Liver (tissue), 9 donors: ENCODE results near the gene CHPF2. TPM values are rescaled to one million over a fixed set of nuclear protein-coding genes. Genes with fewer than 3 reads are reported as not detected.

Experiments used
- DNase-seq: peaks from one replicate; pipeline ENCODE4 v3.0.0-alpha.2; 2017; ENCODE audit warnings: low spot score
- H3K27ac ChIP-seq, 2 donors: one replicate each; pipeline ENCODE4 v1.7.0; 2013; ENCODE audit warnings: inconsistent platforms in 2 of 2, low read length in 2 of 2, control low read depth in 1 of 2, low read depth in 1 of 2, mild to moderate bottlenecking in 1 of 2
- H3K27me3 ChIP-seq, 4 donors: one replicate each; pipeline versions ENCODE4 v1.6.1 to v1.7.0; 2013; ENCODE audit warnings: low read length in 3 of 4, inconsistent platforms in 1 of 4, mild to moderate bottlenecking in 1 of 4, moderate library complexity in 1 of 4; ENCODE audit not compliant: control insufficient read depth in 4 of 4, insufficient read depth in 4 of 4
- H3K36me3 ChIP-seq, 4 donors: one replicate each; pipeline versions ENCODE4 v1.6.1 to v1.7.0; 2013; ENCODE audit warnings: low read length in 3 of 4, mild to moderate bottlenecking in 3 of 4, low read depth in 1 of 4, moderate library complexity in 1 of 4; ENCODE audit not compliant: control insufficient read depth in 4 of 4, insufficient read depth in 3 of 4
- H3K4me1 ChIP-seq, 4 donors: one replicate each; pipeline versions ENCODE4 v1.6.1 to v1.7.0; 2013; ENCODE audit warnings: low read length in 3 of 4, mild to moderate bottlenecking in 3 of 4, moderate library complexity in 1 of 4; ENCODE audit not compliant: control insufficient read depth in 4 of 4, insufficient read depth in 4 of 4
- H3K4me3 ChIP-seq, 3 donors: one replicate each; pipeline versions ENCODE4 v1.6.1 to v1.7.0; 2013; ENCODE audit warnings: low read length in 3 of 3, control low read depth in 1 of 3, low read depth in 1 of 3, mild to moderate bottlenecking in 1 of 3
- H3K9ac ChIP-seq, 2 donors: one replicate each; pipeline ENCODE4 v1.7.0; 2013; ENCODE audit warnings: low read length in 2 of 2, mild to moderate bottlenecking in 2 of 2, moderate library complexity in 2 of 2, control low read depth in 1 of 2, low read depth in 1 of 2
- H3K9me3 ChIP-seq, 4 donors: one replicate each; pipeline versions ENCODE4 v1.6.1 to v1.7.0; 2013; ENCODE audit warnings: low read length in 3 of 4; ENCODE audit not compliant: control insufficient read depth in 4 of 4
- CTCF ChIP-seq: fragments of 150-350 bp; IDR thresholded peaks from 2 replicates; pipeline ENCODE4 v1.5.1; 2017; ENCODE audit warnings: improper control_type of control experiment, low read depth, low read length; ENCODE audit not compliant: missing input control
- EGR1 ChIP-seq, 2 donors: IDR thresholded peaks; 2 replicates each; pipeline ENCODE4 v1.6.1; 2016 to 2018; ENCODE audit warnings: antibody characterized with exemption in 2 of 2, low read depth in 2 of 2
- FOXA1 ChIP-seq: IDR thresholded peaks from 2 replicates; pipeline ENCODE4 v1.6.1; 2016; ENCODE audit warnings: antibody characterized with exemption
- FOXA2 ChIP-seq: IDR thresholded peaks from 2 replicates; pipeline ENCODE4 v1.6.1; 2016; ENCODE audit warnings: antibody characterized with exemption
- GABPA ChIP-seq, 2 donors: IDR thresholded peaks in 1 of 2; conservative IDR thresholded peaks in 1 of 2; 2 replicates each; pipeline ENCODE4 v1.6.1; 2016; ENCODE audit warnings: antibody characterized with exemption in 2 of 2, mild to moderate bottlenecking in 1 of 2, moderate library complexity in 1 of 2
- HNF4G ChIP-seq: IDR thresholded peaks from 2 replicates; pipeline ENCODE4 v1.6.1; 2016; ENCODE audit warnings: antibody characterized with exemption
- JUND ChIP-seq, 2 donors: IDR thresholded peaks; 2 replicates each; pipeline ENCODE4 v1.6.1; 2016; ENCODE audit warnings: antibody characterized with exemption in 2 of 2
- NR2F2 ChIP-seq: IDR thresholded peaks from 2 replicates; pipeline ENCODE4 v1.6.1; 2016; ENCODE audit warnings: antibody characterized with exemption
- RAD21 ChIP-seq, 2 donors: IDR thresholded peaks; 2 replicates each; pipeline ENCODE4 v1.6.1; 2016; ENCODE audit warnings: antibody characterized with exemption in 2 of 2, mild to moderate bottlenecking in 2 of 2
- REST ChIP-seq: IDR thresholded peaks from 2 replicates; pipeline ENCODE4 v1.6.1; 2016; ENCODE audit warnings: antibody characterized with exemption, mild to moderate bottlenecking
- RXRA ChIP-seq, 2 donors: IDR thresholded peaks; 2 replicates each; pipeline ENCODE4 v1.6.1; 2017 to 2018; ENCODE audit warnings: antibody characterized with exemption in 2 of 2, mild to moderate bottlenecking in 1 of 2
- TAF1 ChIP-seq: conservative IDR thresholded peaks from 2 replicates; pipeline ENCODE4 v1.6.1; 2016; ENCODE audit warnings: antibody characterized with exemption, mild to moderate bottlenecking
- YY1 ChIP-seq: IDR thresholded peaks from 2 replicates; pipeline ENCODE4 v1.6.1; 2016; ENCODE audit warnings: antibody characterized with exemption, mild to moderate bottlenecking
- WGBS: extraction: QIAGEN DNeasy Blood & Tissue Kit; methylation state at CpG from one replicate; pipeline ENCODE4 v1.1.7; 2013; 5-methylcytosine and 5-hydroxymethylcytosine counted together
- polyA plus RNA-seq, 2 donors: library from polyadenylated mRNA; stranded (reverse) in 1 of 2; unstranded in 1 of 2; fragments of 200-250 nt in 1 of 2; fragments of >200 nt in 1 of 2; fragmentation: Nextera tagmentation in 1 of 2; extraction: Ambion mirVana in 1 of 2; gene quantifications; one replicate each; pipeline versions ENCODE4 v1.2.1 to v1.2.3, GENCODE V29; 2013 to 2015
- total RNA-seq, 2 donors: library from RNA; depleted of rRNA; stranded (reverse); fragments of >200 nt; gene quantifications; one replicate each; pipeline ENCODE4 v1.2.3, GENCODE V29; 2014
- TF ChIP-seq, protein P1 (sequence below): IDR thresholded peaks from 2 replicates; pipeline ENCODE4 v1.6.1; 2016; ENCODE audit warnings: antibody characterized with exemption
- donor health status: healthy.
- donor health status: healthy.
- donor health status: healthy.
- donor health status: healthy.
- donor health status: healthy.

Gene CHPF2
- total and polyA plus RNA-seq, 4 donors = 4.1 to 19.7 (median 18.1) TPM

DNA sequence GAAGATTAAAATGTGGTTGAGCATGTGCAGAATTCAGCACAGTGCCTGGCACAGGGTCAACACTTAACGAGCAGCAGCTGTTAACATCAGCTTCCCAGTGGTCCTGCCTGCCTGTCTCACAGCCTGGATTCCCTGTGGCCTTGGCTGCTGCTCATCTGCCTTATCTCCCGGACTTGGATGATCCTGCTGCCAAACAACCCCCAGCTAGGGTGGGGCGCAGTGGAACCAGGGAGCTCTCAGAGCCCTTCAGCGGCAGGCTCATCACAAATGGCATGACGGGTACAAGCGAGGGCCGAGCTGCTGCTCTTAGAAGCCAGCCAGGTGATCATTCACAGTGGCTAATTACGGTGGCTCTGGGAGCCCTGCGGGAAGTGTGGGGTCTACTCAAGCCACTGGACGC is 29.2 kb downstream of the CHPF2 start (continued):
- TF ChIP-seq CTCF (no peak), JUND (IDR thresholded peaks at IDR 0.05) (no peak), RXRA (IDR thresholded peaks at IDR 0.05) (no peak), FOXA1 (no peak)

DNA sequence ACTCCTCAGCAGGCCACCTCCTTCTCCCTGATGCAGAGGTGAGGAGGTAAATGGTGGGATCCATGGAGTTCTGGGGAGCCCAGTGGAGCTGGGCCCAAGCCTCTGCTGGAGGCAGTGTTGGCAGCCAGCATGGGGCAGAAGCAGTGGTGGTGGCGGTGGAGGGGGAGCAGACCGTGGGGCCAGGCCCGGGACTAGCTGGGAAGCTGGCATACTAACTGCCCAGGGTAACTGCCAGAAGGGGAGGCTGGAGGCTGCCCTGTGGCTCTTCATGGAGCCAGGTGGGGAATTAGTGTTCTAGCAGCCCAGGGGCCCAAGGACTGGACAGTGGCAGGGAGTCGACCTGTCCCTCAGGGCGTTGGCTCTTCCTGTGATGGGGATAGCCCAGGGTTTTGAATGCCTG is 32.3 kb downstream of the CHPF2 start:
- no peak for DNase-seq

More for the DNA sequence above, 32.3 kb downstream of the CHPF2 start:
- Histone ChIP-seq H3K4me3 (no peak overlapping the region), H3K36me3 (no peaks in the 10 kb centered on the region), H3K27me3 (peaks cover 0 to 5% (median 2%) of the 10 kb centered on the region in 4 donors), H3K27ac (no peak overlapping the region), H3K4me1 (no peaks in the 10 kb centered on the region), H3K9ac (no peak overlapping the region), H3K9me3 (no peaks in the 10 kb centered on the region)
- 94% methylated on average over 5 of the region's 5 CpGs for WGBS
- TF ChIP-seq YY1 (no peak), FOXA2 (no peak), HNF4G (no peak), GABPA (IDR thresholded peaks at IDR 0.05 in 1 of 2, conservative IDR thresholded peaks at IDR 0.05 in 1 of 2) (no peak), RAD21 (IDR thresholded peaks at IDR 0.05) (no peak), TAF1 (no peak), CTCF (no peak), EGR1 (IDR thresholded peaks at IDR 0.05; ENCODE audit: low read depth in 2 of 2) (no peak), NR2F2 (no peak), REST (no peak), JUND (IDR thresholded peaks at IDR 0.05) (no peak)
- TF ChIP-seq, protein P1, sequence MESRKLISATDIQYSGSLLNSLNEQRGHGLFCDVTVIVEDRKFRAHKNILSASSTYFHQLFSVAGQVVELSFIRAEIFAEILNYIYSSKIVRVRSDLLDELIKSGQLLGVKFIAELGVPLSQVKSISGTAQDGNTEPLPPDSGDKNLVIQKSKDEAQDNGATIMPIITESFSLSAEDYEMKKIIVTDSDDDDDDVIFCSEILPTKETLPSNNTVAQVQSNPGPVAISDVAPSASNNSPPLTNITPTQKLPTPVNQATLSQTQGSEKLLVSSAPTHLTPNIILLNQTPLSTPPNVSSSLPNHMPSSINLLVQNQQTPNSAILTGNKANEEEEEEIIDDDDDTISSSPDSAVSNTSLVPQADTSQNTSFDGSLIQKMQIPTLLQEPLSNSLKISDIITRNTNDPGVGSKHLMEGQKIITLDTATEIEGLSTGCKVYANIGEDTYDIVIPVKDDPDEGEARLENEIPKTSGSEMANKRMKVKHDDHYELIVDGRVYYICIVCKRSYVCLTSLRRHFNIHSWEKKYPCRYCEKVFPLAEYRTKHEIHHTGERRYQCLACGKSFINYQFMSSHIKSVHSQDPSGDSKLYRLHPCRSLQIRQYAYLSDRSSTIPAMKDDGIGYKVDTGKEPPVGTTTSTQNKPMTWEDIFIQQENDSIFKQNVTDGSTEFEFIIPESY = no peak
